HG03460 (cell line): ENCODE data around the gene C16orf92.

Experiments
- ATAC-seq: cut with Tn5 transposase; IDR thresholded peaks from one replicate; pipeline ENCODE4 v1.9.1; 2021; ENCODE audit not compliant: unreplicated experiment

Gene C16orf92

GRCh38 chr16:30022887-30023286 lies at the start of gene C16orf92:
Gene C16orf92, plus strand, starts transcription at chr16:30023198. Its CDS starts 143 bp downstream, at chr16:30023341.
- ATAC-seq = no peak

GRCh38 chr16:29973384-29974246 lies 49.4 kb upstream of the C16orf92 start, which contains the start of gene TAOK2:
Gene TAOK2, plus strand, starts transcription at chr16:29973868. Its CDS starts 3,905 bp downstream, at chr16:29977773.
- ATAC-seq = peak; percentile 89

- ATAC-seq = no peak
Measured at GRCh38 chr16:29974291-29975133, 48.5 kb upstream of the C16orf92 start.

- ATAC-seq = no peak
Measured at GRCh38 chr16:29975134-29975538, 47.9 kb upstream of the C16orf92 start.

GRCh38 chr16:29975811-29976511 lies 47.0 kb upstream of the C16orf92 start:
- ATAC-seq = no peak

GRCh38 chr16:29977063-29977825 lies 45.8 kb upstream of the C16orf92 start:
- ATAC-seq = no peak

- ATAC-seq = no peak
Measured at GRCh38 chr16:29978081-29978480, 44.9 kb upstream of the C16orf92 start.

GRCh38 chr16:29978564-29979270 lies 44.3 kb upstream of the C16orf92 start:
- no peak for ATAC-seq

- ATAC-seq = no peak
Measured at GRCh38 chr16:29982560-29983419, 40.2 kb upstream of the C16orf92 start.

- ATAC-seq = no peak
Measured at GRCh38 chr16:29983420-29984136, 39.4 kb upstream of the C16orf92 start.

- ATAC-seq = no peak
Measured at GRCh38 chr16:29984137-29984763, 38.7 kb upstream of the C16orf92 start.

- ATAC-seq = no peak
Measured at GRCh38 chr16:29984764-29985147, 38.2 kb upstream of the C16orf92 start.

GRCh38 chr16:29985271-29985811 lies 37.7 kb upstream of the C16orf92 start:
- no peak for ATAC-seq

GRCh38 chr16:29986231-29986630 lies 36.8 kb upstream of the C16orf92 start:
- no peak for ATAC-seq

GRCh38 chr16:29986931-29987330 lies 36.1 kb upstream of the C16orf92 start:
- no peak for ATAC-seq

- ATAC-seq = no peak
Measured at GRCh38 chr16:29987371-29988085, 35.5 kb upstream of the C16orf92 start.
